A549 (cell line): ENCODE results near the gene ZNF845. TPM values are rescaled to one million over a fixed set of nuclear protein-coding genes. Genes with fewer than 3 reads are reported as not detected.
A peak's percentile ranks its signal among the peaks of the same experiment; 100 is the strongest.

Experiments used
- ATAC-seq, 2 experiments: fragments of 200-7000 bp in 1 of 2; fragments of >200 bp in 1 of 2; cut with Nextera tagmentation in 1 of 2; cut with Tn5 transposase in 1 of 2; 3 replicates each; pipeline versions ENCODE4 v1.8.0 to v1.9.1; 2018 to 2020; ENCODE audit warnings: mild to moderate bottlenecking in 1 of 2, moderate library complexity in 1 of 2
- CTCF ChIA-PET: fragments of 300-600 bp; sonication (Branson Sonifier 250); formaldehyde crosslinking; extraction: SDS; loops from one replicate; lab custom pipeline; 2021; ENCODE audit warnings: antibody characterized with exemption, inconsistent platforms; lab: Yijun Ruan, JAX
- POLR2A ChIA-PET: fragments of 350-600 bp; formaldehyde crosslinking; extraction: SDS; loops from one replicate; lab custom pipeline; 2021; ENCODE audit warnings: antibody characterized with exemption, inconsistent platforms; lab: Yijun Ruan, JAX
- DNase-seq, 2 experiments: peaks; one replicate each; pipeline versions ENCODE4 v3.0.0 to v3.0.0-alpha.2; 2011 to 2016; ENCODE audit warnings: low read depth in 1 of 2, low spot score in 1 of 2
- FAIRE-seq: peaks from 2 replicates; lab custom pipeline; 2011; peaks lifted over from hg19 to GRCh38; lab: Jason Lieb, UNC
- H3K27ac ChIP-seq, 2 experiments: fragments of >200 bp; sonication (Bioruptor Twin); formaldehyde crosslinking; 3 replicates each; pipeline ENCODE4 v1.5.1; 2016 to 2017
- H3K4me1 ChIP-seq: fragments of >200 bp; sonication (Bioruptor Twin); formaldehyde crosslinking; 3 replicates; pipeline ENCODE4 v1.6.1; 2016
- H3K4me2 ChIP-seq: fragments of >200 bp; sonication (Bioruptor Twin); formaldehyde crosslinking; 3 replicates; pipeline ENCODE4 v1.6.1; 2016
- H3K4me3 ChIP-seq: fragments of >200 bp; sonication (Bioruptor Twin); formaldehyde crosslinking; 3 replicates; pipeline ENCODE4 v1.5.1; 2016
- H3K9me3 ChIP-seq: fragments of >200 bp; sonication (Bioruptor Twin); formaldehyde crosslinking; 3 replicates; pipeline ENCODE4 v1.6.1; 2016
- ATOH8 ChIP-seq: fragments of 250-450 bp; sonication (Bioruptor Pico); IDR thresholded peaks from 2 replicates; pipeline ENCODE4 v1.5.0; 2020; ENCODE audit warnings: low read depth, mild to moderate bottlenecking, moderate library complexity
- ESRRA ChIP-seq: fragments of 150-350 bp; IDR thresholded peaks from 2 replicates; pipeline ENCODE4 v1.6.1; 2014; ENCODE audit warnings: mild to moderate bottlenecking, low read length, borderline replicate concordance
- HEYL ChIP-seq: fragments of 250-450 bp; sonication (Bioruptor Pico); IDR thresholded peaks from 2 replicates; pipeline ENCODE4 v1.8.0; 2021; ENCODE audit warnings: mild to moderate bottlenecking, moderate library complexity
- HMGXB4 ChIP-seq: fragments of 250-450 bp; sonication (Bioruptor Pico); IDR thresholded peaks from 2 replicates; pipeline ENCODE4 v1.5.0; 2021; ENCODE audit warnings: mild to moderate bottlenecking, moderate library complexity, borderline replicate concordance
- HOXB13 ChIP-seq: fragments of 250-450 bp; sonication (Bioruptor Pico); IDR thresholded peaks from 2 replicates; pipeline ENCODE4 v1.5.0; 2020; ENCODE audit warnings: low read depth, mild to moderate bottlenecking, moderate library complexity
- JUN ChIP-seq, 2 experiments: fragments of >200 bp; sonication (Bioruptor Twin); formaldehyde crosslinking; IDR thresholded peaks; 2 replicates in 1 of 2; 3 replicates in 1 of 2; pipeline ENCODE4 v1.6.1; 2016 to 2017
- KDM5A ChIP-seq: fragments of 200-600 bp; sonication (generic); IDR thresholded peaks from 2 replicates; pipeline ENCODE4 v1.6.1; 2016; ENCODE audit warnings: antibody characterized with exemption, mild to moderate bottlenecking
- MAFK ChIP-seq: fragments of 450-650 bp; IDR thresholded peaks from 2 replicates; pipeline ENCODE4 v1.6.1; 2014; ENCODE audit not compliant: partially characterized antibody
- NPAS2 ChIP-seq: fragments of 250-450 bp; sonication (Bioruptor Pico); IDR thresholded peaks from 2 replicates; pipeline ENCODE4 v1.8.0; 2022; ENCODE audit warnings: mild to moderate bottlenecking, moderate library complexity, borderline replicate concordance
- NR3C1 ChIP-seq: fragments of >200 bp; sonication (Bioruptor Twin); formaldehyde crosslinking; IDR thresholded peaks from 3 replicates; pipeline ENCODE4 v1.6.1; 2017
- PBX3 ChIP-seq: IDR thresholded peaks from 2 replicates; pipeline ENCODE4 v1.6.1; 2012
- PHF8 ChIP-seq: fragments of 200-600 bp; sonication (generic); IDR thresholded peaks from 2 replicates; pipeline ENCODE4 v1.6.1; 2016; ENCODE audit warnings: low read depth, mild to moderate bottlenecking, antibody characterized with exemption, moderate library complexity, borderline replicate concordance
- RCOR1 ChIP-seq: fragments of 150-350 bp; IDR thresholded peaks from 2 replicates; pipeline ENCODE4 v1.6.1; 2014; ENCODE audit warnings: antibody characterized with exemption, low read length, low read depth
- REST ChIP-seq: fragments of 200-600 bp; sonication (generic); IDR thresholded peaks from 2 replicates; pipeline ENCODE4 v1.6.1; 2016; ENCODE audit warnings: antibody characterized with exemption, mild to moderate bottlenecking, moderate library complexity
- RFX5 ChIP-seq: fragments of 450-650 bp; IDR thresholded peaks from 2 replicates; pipeline ENCODE4 v1.7.1; 2014; ENCODE audit warnings: antibody characterized with exemption, mild to moderate bottlenecking, moderate library complexity
- RNF2 ChIP-seq: fragments of 200-600 bp; sonication (generic); IDR thresholded peaks from 2 replicates; pipeline ENCODE4 v1.6.1; 2016; ENCODE audit warnings: low read depth, mild to moderate bottlenecking, antibody characterized with exemption, moderate library complexity, borderline replicate concordance
- TFCP2L1 ChIP-seq: fragments of 250-450 bp; sonication (Bioruptor Pico); IDR thresholded peaks from 2 replicates; pipeline ENCODE4 v1.5.0; 2021; ENCODE audit warnings: mild to moderate bottlenecking
- TP53 ChIP-seq: fragments of 250-450 bp; sonication (Bioruptor Pico); IDR thresholded peaks from 2 replicates; pipeline ENCODE4 v1.5.0; 2021; ENCODE audit warnings: mild to moderate bottlenecking, moderate library complexity
- USF2 ChIP-seq: fragments of 450-650 bp; IDR thresholded peaks from 2 replicates; pipeline ENCODE4 v1.6.1; 2014; ENCODE audit warnings: antibody characterized with exemption
- ZFP36 ChIP-seq: fragments of 450-650 bp; IDR thresholded peaks from 2 replicates; pipeline ENCODE4 v1.6.1; 2014; ENCODE audit warnings: borderline replicate concordance; ENCODE audit not compliant: partially characterized antibody
- ZSCAN20 ChIP-seq: fragments of 250-450 bp; sonication (Bioruptor Pico); IDR thresholded peaks from 2 replicates; pipeline ENCODE4 v1.8.0; 2022; ENCODE audit warnings: mild to moderate bottlenecking, moderate library complexity
- WGBS: methylation state at CpG from one replicate; pipeline ENCODE4 v1.1.6; 2017; ENCODE audit errors: missing lambda C conversion rate; 5-methylcytosine and 5-hydroxymethylcytosine counted together
- polyA plus RNA-seq, 4 experiments: library from polyadenylated mRNA; depleted of rRNA in 3 of 4; stranded (reverse); fragments of >200 nt; fragmentation: RNase III in 1 of 4; extraction: RNeasy Plus Mini Kit Qiagen cat#74134 plus additional on column Dnase treatment in 1 of 4; gene quantifications; 2 replicates in 3 of 4; 3 replicates in 1 of 4; pipeline ENCODE4 v1.2.3, GENCODE V29; 2011 to 2017

ZNF845 gene
- polyA plus RNA-seq, 2 of the 4 experiments (the other 2 are of a cell fraction): 3.3 to 8.3 TPM

GRCh38 chr19:53311044-53311443 lies 22.5 kb upstream of the ZNF845 start:
- peak; percentile 74 for FAIRE-seq
- peaks cover 48% of the 10 kb centered on the region for H3K9me3 ChIP-seq
- DNase-seq: no peak
- POLR2A ChIA-PET: no interaction called here
- H3K4me2 ChIP-seq: no peak overlapping the region
- CTCF ChIA-PET: no interaction called here
- 5% methylated on average over 11 of the region's 11 CpGs for WGBS
- TF ChIP-seq PBX3 (no peak), HMGXB4 (no peak), RCOR1 (no peak), NR3C1 (no peak), ZSCAN20 (CRISPR knock-in tag) (no peak), HEYL (CRISPR knock-in tag) (no peak), ATOH8 (CRISPR knock-in tag) (no peak)
- H3K27ac ChIP-seq: no peak overlapping the region
- H3K4me3 ChIP-seq: no peak overlapping the region
- no peak for ATAC-seq
- no peaks in the 10 kb centered on the region for H3K4me1 ChIP-seq

- Histone ChIP-seq H3K4me3 (no peak overlapping the region), H3K9me3 (peaks cover 49% of the 10 kb centered on the region), H3K4me2 (no peak overlapping the region), H3K27ac (no peak overlapping the region), H3K4me1 (no peaks in the 10 kb centered on the region)
- 19% methylated on average over 12 of the region's 12 CpGs for WGBS
- ChIA-PET POLR2A (no interaction called here), CTCF (no interaction called here)
- no peak for ATAC-seq
- TF ChIP-seq PHF8: no peak
- TF ChIP-seq TP53 (CRISPR knock-in tag): no peak
- no peak for TF ChIP-seq ESRRA
- no peak for TF ChIP-seq NPAS2
- TF ChIP-seq RFX5: no peak
- no peak for TF ChIP-seq HMGXB4
- no peak for TF ChIP-seq TFCP2L1 (CRISPR knock-in tag)
- no peak for TF ChIP-seq MAFK
- no peak for TF ChIP-seq KDM5A
- no peak for TF ChIP-seq RNF2
- TF ChIP-seq HOXB13 (CRISPR knock-in tag): no peak
- no peak for TF ChIP-seq REST
- no peak for TF ChIP-seq NR3C1
- TF ChIP-seq USF2: no peak
- TF ChIP-seq JUN (IDR thresholded peaks at IDR 0.05): no peak
- no peak for TF ChIP-seq ZFP36
- DNase-seq: no peak
- no peak for FAIRE-seq
Measured at GRCh38 chr19:53311897-53312296, 21.7 kb upstream of the ZNF845 start.
